ENCODE results near the gene GPR21. TPM values are rescaled to one million over a fixed set of nuclear protein-coding genes. Genes with fewer than 3 reads are reported as not detected.

Gene GPR21
- total RNA-seq, 1 experiment from 2014 or later, result 1.1 TPM

DNA sequence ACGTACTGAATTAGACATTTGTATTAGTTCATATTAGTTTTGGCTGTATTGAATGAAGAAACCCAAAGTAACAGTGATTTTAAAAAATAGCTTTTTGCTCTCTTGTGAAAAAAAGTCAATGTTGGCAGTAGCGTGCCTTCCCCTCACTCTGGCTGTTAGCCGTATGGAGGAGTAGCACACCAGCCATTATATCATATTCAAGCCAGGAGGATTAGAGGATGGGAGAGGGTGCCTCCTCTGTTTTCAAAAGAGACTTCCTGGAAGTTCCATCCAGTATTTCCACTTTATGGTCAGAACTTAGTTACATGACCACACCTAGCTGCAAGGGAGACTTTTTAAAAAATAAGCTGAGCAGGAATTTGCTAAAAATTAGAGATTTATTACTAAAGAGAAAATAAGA, 41.2 kb downstream of the GPR21 start:
- RAD21 ChIA-PET (ENCODE audit: low non-redundant PET in 1 of 2, low total read pairs in 2 of 2, uncharacterized antibody in 2 of 2, unreplicated experiment in 2 of 2), result no interaction called here
- H3K9me2 ChIP-seq (ENCODE audit: insufficient read depth), result no peaks in the 10 kb centered on the region
- H3K9ac ChIP-seq (ENCODE audit: low read length), result no peak overlapping the region
- H3K27me3 ChIP-seq (ENCODE audit: insufficient read depth, low read length), result no peaks in the 10 kb centered on the region
- BruUV-seq (replicated peaks), result no TSS peak
- peaks cover 16 to 19% of the 10 kb centered on the region in 2 experiments; a peak in 3 of 4 replicates for H3K36me3 ChIP-seq (ENCODE audit: control insufficient read depth in 1 of 2, insufficient read depth in 2 of 2, low read length in 2 of 2)
- no peaks in the 10 kb centered on the region for H3K4me1 ChIP-seq (ENCODE audit: control insufficient read depth in 1 of 2, insufficient read depth in 2 of 2, low read length in 2 of 2)
- CTCF ChIA-PET, result no interaction called here
- ATAC-seq (no peak), DNase-seq (ENCODE audit: low read depth, low spot score) (no peak)
- H3K27ac ChIP-seq (ENCODE audit: low read depth, low read length), result no peak overlapping the region
- no peak overlapping the region for H2AFZ ChIP-seq (ENCODE audit: low read depth, low read length, poor library complexity, severe bottlenecking)
- intact Hi-C loops (cut with micrococcal nuclease), result no loop called here
- POLR2A ChIA-PET, result no interaction called here
- H4K20me1 ChIP-seq (ENCODE audit: insufficient read depth), result no peaks in the 10 kb centered on the region
- no peak for TF ChIP-seq SP1 (IDR thresholded peaks at IDR 0.05; ENCODE audit: low read depth)
- TF ChIP-seq YY1 (IDR thresholded peaks at IDR 0.05; ENCODE audit: extremely low read depth, insufficient replicate concordance, low read depth, low read length), result no peak
- TF ChIP-seq, protein P1, sequence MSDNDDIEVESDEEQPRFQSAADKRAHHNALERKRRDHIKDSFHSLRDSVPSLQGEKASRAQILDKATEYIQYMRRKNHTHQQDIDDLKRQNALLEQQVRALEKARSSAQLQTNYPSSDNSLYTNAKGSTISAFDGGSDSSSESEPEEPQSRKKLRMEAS (IDR thresholded peaks at IDR 0.05), result no peak
- TF ChIP-seq TCF7L2 (IDR thresholded peaks at IDR 0.05; ENCODE audit: borderline replicate concordance, extremely low read depth, insufficient read depth, insufficient read length), result no peak
- TF ChIP-seq, protein P2, sequence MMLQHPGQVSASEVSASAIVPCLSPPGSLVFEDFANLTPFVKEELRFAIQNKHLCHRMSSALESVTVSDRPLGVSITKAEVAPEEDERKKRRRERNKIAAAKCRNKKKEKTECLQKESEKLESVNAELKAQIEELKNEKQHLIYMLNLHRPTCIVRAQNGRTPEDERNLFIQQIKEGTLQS (IDR thresholded peaks at IDR 0.05), result no peak
- no peak for TF ChIP-seq CEBPB (IDR thresholded peaks at IDR 0.05; ENCODE audit: low read depth)
- TF ChIP-seq, protein P3, sequence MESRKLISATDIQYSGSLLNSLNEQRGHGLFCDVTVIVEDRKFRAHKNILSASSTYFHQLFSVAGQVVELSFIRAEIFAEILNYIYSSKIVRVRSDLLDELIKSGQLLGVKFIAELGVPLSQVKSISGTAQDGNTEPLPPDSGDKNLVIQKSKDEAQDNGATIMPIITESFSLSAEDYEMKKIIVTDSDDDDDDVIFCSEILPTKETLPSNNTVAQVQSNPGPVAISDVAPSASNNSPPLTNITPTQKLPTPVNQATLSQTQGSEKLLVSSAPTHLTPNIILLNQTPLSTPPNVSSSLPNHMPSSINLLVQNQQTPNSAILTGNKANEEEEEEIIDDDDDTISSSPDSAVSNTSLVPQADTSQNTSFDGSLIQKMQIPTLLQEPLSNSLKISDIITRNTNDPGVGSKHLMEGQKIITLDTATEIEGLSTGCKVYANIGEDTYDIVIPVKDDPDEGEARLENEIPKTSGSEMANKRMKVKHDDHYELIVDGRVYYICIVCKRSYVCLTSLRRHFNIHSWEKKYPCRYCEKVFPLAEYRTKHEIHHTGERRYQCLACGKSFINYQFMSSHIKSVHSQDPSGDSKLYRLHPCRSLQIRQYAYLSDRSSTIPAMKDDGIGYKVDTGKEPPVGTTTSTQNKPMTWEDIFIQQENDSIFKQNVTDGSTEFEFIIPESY (IDR thresholded peaks at IDR 0.05; ENCODE audit: extremely low read depth, insufficient replicate concordance, low read length), result no peak
- H3K79me2 ChIP-seq (ENCODE audit: insufficient read depth, low read length), result no peaks in the 10 kb centered on the region
- H3K4me2 ChIP-seq (ENCODE audit: low read length), result no peak overlapping the region
- H3K4me3 ChIP-seq (replicated peaks in 1 of 2; ENCODE audit: low read depth in 1 of 2, low read length in 2 of 2), result no peak overlapping the region
- no peaks in the 10 kb centered on the region for H3K9me3 ChIP-seq (ENCODE audit: control insufficient read depth in 1 of 2, insufficient read depth in 1 of 2, low read depth in 1 of 2, low read length in 2 of 2)

Measured in HCT116 (cell line).